ENCODE measurements around the gene DPEP3. TPM values are rescaled to one million over a fixed set of nuclear protein-coding genes. Genes with fewer than 3 reads are reported as not detected.

Gene DPEP3
- total RNA-seq, 4 donors from 2014 or later, result 0.15 to 0.26 TPM; not detected in 2

GRCh38 chr16:67989322-67990017, 9.2 kb upstream of the DPEP3 start:
- TF ChIP-seq CTCF (IDR thresholded peaks at IDR 0.05), result no peak
- no peak for TF ChIP-seq POLR2A (IDR thresholded peaks at IDR 0.05)
- intact Hi-C loops (cut with DNase I; ENCODE audit: low total_unique reads), result loop anchor here (5.0 to 10.0 kb wide), 2 partner anchors 53 to 235 kb away; no protein-coding TSS in a partner anchor
- H3K4me3 ChIP-seq (ENCODE audit: low read depth, poor library complexity, severe bottlenecking), result no peak overlapping the region
- WGBS, 2 donors, result 84 to 86% methylated on average over 8 of the region's 8 CpGs
- DNase-seq (ENCODE audit: low spot score in 2 of 2), result no peak

GRCh38 chr16:67988675-67989074, 8.4 kb upstream of the DPEP3 start:
- TF ChIP-seq CTCF (IDR thresholded peaks at IDR 0.05) (no peak), POLR2A (IDR thresholded peaks at IDR 0.05) (no peak)
- intact Hi-C loops (cut with DNase I; ENCODE audit: low total_unique reads), result no loop called here
- WGBS, 2 donors, result 78 to 86% methylated on average over 3 of the region's 3 CpGs
- no peak overlapping the region for H3K4me3 ChIP-seq (ENCODE audit: low read depth, poor library complexity, severe bottlenecking)
- no peak for DNase-seq (ENCODE audit: low spot score in 2 of 2)

- TF ChIP-seq CTCF (IDR thresholded peaks at IDR 0.05), result no peak
- TF ChIP-seq POLR2A (IDR thresholded peaks at IDR 0.05), result no peak
- intact Hi-C loops (cut with DNase I; ENCODE audit: low total_unique reads), result no loop called here
- 73 to 88% methylated on average over 11 of the region's 11 CpGs for WGBS, 2 donors
- DNase-seq (ENCODE audit: low spot score in 2 of 2), result no peak
- H3K4me3 ChIP-seq (ENCODE audit: low read depth, poor library complexity, severe bottlenecking), result no peak overlapping the region
Measured at GRCh38 chr16:67987460-67988160, 7.3 kb upstream of the DPEP3 start.

- 88 to 97% methylated on average over 5 of the region's 5 CpGs for WGBS, 2 donors
- TF ChIP-seq CTCF (IDR thresholded peaks at IDR 0.05), result no peak
- no peak for TF ChIP-seq POLR2A (IDR thresholded peaks at IDR 0.05)
- intact Hi-C loops (cut with DNase I; ENCODE audit: low total_unique reads), result no loop called here
Measured at GRCh38 chr16:67986949-67987348, 6.7 kb upstream of the DPEP3 start.

GRCh38 chr16:67982011-67982696, 1.9 kb upstream of the DPEP3 start:
- no peak overlapping the region for H3K4me3 ChIP-seq (ENCODE audit: low read depth, poor library complexity, severe bottlenecking)
- TF ChIP-seq POLR2A (IDR thresholded peaks at IDR 0.05) (no peak), CTCF (IDR thresholded peaks at IDR 0.05) (no peak)
- WGBS, 2 donors, result 94 to 96% methylated on average over 44 to 49 of the region's 49 CpGs
- no peak for DNase-seq (ENCODE audit: low spot score in 2 of 2)
- intact Hi-C loops (cut with DNase I; ENCODE audit: low total_unique reads), result no loop called here

More at GRCh38 chr16:67986949-67987348, 6.7 kb upstream of the DPEP3 start:
- no peak for DNase-seq (ENCODE audit: low spot score in 2 of 2)
- no peak overlapping the region for H3K4me3 ChIP-seq (ENCODE audit: low read depth, poor library complexity, severe bottlenecking)
